C4-2B (cell line): ENCODE measurements around the gene APPL1.
A peak's percentile ranks its signal among the peaks of the same experiment; 100 is the strongest.

Source experiments
- H3K27ac ChIP-seq: fragments of 450-650 bp; 2 replicates; pipeline ENCODE4 v1.5.1; 2017
- ZFX ChIP-seq: fragments of 450-650 bp; IDR thresholded peaks from 2 replicates; pipeline ENCODE4 v1.6.1; 2017
- TF ChIP-seq, protein P1 (sequence below): fragments of 450-650 bp; conservative IDR thresholded peaks from 2 replicates; pipeline ENCODE4 v1.5.1; 2017; ENCODE audit warnings: mild to moderate bottlenecking

The APPL1 gene

GRCh38 chr3:57206423-57206822 is 21.1 kb upstream of the APPL1 start:
- no peak overlapping the region for H3K27ac ChIP-seq
- TF ChIP-seq ZFX = no peak
- TF ChIP-seq, protein P1, sequence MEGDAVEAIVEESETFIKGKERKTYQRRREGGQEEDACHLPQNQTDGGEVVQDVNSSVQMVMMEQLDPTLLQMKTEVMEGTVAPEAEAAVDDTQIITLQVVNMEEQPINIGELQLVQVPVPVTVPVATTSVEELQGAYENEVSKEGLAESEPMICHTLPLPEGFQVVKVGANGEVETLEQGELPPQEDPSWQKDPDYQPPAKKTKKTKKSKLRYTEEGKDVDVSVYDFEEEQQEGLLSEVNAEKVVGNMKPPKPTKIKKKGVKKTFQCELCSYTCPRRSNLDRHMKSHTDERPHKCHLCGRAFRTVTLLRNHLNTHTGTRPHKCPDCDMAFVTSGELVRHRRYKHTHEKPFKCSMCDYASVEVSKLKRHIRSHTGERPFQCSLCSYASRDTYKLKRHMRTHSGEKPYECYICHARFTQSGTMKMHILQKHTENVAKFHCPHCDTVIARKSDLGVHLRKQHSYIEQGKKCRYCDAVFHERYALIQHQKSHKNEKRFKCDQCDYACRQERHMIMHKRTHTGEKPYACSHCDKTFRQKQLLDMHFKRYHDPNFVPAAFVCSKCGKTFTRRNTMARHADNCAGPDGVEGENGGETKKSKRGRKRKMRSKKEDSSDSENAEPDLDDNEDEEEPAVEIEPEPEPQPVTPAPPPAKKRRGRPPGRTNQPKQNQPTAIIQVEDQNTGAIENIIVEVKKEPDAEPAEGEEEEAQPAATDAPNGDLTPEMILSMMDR = no peak

- TF ChIP-seq, protein P1 = peak; percentile 68
- TF ChIP-seq ZFX = no peak
- no peak overlapping the region for H3K27ac ChIP-seq
These were observed 5.6 kb upstream of the APPL1 start for GRCh38 chr3:57221883-57222282.

DNA sequence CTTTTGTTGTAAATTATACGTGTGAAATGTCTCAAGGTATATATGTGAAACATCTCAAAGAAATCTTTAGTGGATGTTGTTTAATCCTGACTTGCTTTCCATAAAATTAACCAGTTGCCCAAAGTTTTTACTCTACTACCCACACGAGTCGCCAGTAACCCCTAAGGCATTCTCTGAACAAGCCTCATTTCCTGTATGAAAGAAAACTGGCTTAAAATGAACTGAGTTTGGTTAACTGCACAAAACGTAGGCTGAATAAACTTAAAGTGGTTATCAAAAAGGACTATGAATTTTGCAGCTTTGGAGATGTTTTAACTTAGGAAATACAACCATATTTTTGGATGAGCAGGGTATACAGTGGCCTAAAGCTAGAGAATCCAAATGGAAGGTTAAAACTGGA is 2.7 kb upstream of the APPL1 start:
- H3K27ac ChIP-seq = no peak overlapping the region
- TF ChIP-seq ZFX = no peak
- TF ChIP-seq, protein P1 = no peak

GRCh38 chr3:57226176-57226575 is 1.4 kb upstream of the APPL1 start:
- TF ChIP-seq, protein P1 = no peak
- no peak for TF ChIP-seq ZFX
- no peak overlapping the region for H3K27ac ChIP-seq

GRCh38 chr3:57227930-57228751 is 612 bp downstream of the APPL1 start:
- TF ChIP-seq, protein P1 = no peak
- TF ChIP-seq ZFX = peak; percentile 97
- H3K27ac ChIP-seq = peak overlapping the region; percentile 80

- TF ChIP-seq ZFX = no peak
- TF ChIP-seq, protein P1 = no peak
- peak overlapping the region; percentile 15; the same call in 1 of the 2 replicates for H3K27ac ChIP-seq
These were observed 2.5 kb downstream of the APPL1 start for GRCh38 chr3:57230006-57230405.

DNA sequence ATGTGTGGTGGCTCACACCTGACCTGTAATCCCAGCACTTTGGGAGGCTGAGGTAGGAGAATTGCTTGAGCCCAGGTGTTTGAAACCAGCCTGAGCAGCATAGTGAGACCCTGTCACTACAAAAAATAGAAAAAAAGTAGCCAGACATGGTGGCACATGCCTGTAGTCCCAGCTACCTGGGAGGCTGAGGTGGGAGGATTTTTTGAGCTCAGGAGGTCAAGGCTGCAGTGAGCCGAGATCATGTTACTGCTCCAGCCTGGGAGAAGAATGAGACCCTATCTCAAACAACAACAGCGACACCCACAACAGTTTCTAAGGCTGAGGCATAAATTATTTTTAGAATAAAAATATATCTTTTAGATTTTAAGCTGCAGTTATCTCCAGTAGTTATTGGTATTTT is 6.3 kb downstream of the APPL1 start:
- TF ChIP-seq, protein P1 = no peak
- no peak for TF ChIP-seq ZFX
- no peak overlapping the region for H3K27ac ChIP-seq
